GM10266 (cell line): Measurements from ENCODE around the gene TTC39A.

Experiments used
- DNase-seq: peaks from one replicate; pipeline ENCODE4 v3.0.0; 2012; ENCODE audit errors: extremely low spot score
- CTCF ChIP-seq: IDR thresholded peaks from 2 replicates; pipeline ENCODE4 v1.5.1; 2012; ENCODE audit warnings: mild to moderate bottlenecking, low read depth; ENCODE audit not compliant: control insufficient read depth, insufficient read depth; ENCODE audit errors: missing control alignments

TTC39A gene

GRCh38 chr1:51355382-51355781, 25.0 kb upstream of the TTC39A start:
- no peak for DNase-seq
- TF ChIP-seq CTCF = no peak

GRCh38 chr1:51354416-51354815, 24.1 kb upstream of the TTC39A start:
- no peak for DNase-seq
- TF ChIP-seq CTCF = no peak

- no peak for TF ChIP-seq CTCF
- no peak for DNase-seq
These were observed 21.5 kb upstream of the TTC39A start for GRCh38 chr1:51351907-51352306.

- no peak for TF ChIP-seq CTCF
- no peak for DNase-seq
These were observed 19.5 kb upstream of the TTC39A start for GRCh38 chr1:51349862-51350261.

- TF ChIP-seq CTCF = no peak
- no peak for DNase-seq
These were observed 17.8 kb upstream of the TTC39A start for GRCh38 chr1:51348147-51348527.

- TF ChIP-seq CTCF = no peak
- DNase-seq = no peak
These were observed 17.2 kb upstream of the TTC39A start for GRCh38 chr1:51347398-51348146.

- TF ChIP-seq CTCF = no peak
- no peak for DNase-seq
These were observed 16.0 kb upstream of the TTC39A start for GRCh38 chr1:51346086-51346942.
